ENCODE measurements around the gene SIK3.

- no peak for TF ChIP-seq CTCF (IDR thresholded peaks at IDR 0.05)
- TF ChIP-seq POLR2A (IDR thresholded peaks at IDR 0.05): no peak
These were observed 269.4 kb downstream of the SIK3 start for GRCh38 chr11:116828632-116829524.
